Erythroblast (primary cell): ENCODE data around the gene CLDN22.

Source experiments
- GATA1 ChIP-seq: IDR thresholded peaks from 2 replicates; pipeline ENCODE4 v1.6.1; 2011; ENCODE audit warnings: low read depth, mild to moderate bottlenecking, control low read depth, low read length, moderate library complexity
- POLR2A ChIP-seq: IDR thresholded peaks from 2 replicates; pipeline ENCODE4 v1.6.1; 2011; ENCODE audit warnings: mild to moderate bottlenecking, low read length

- TF ChIP-seq POLR2A (no peak), GATA1 (no peak)
Measured at GRCh38 chr4:183352546-183352945, 32.5 kb upstream of the CLDN22 start.
